SK-N-SH (cell line): Measurements from ENCODE around the gene ZNF90. TPM values are rescaled to one million over a fixed set of nuclear protein-coding genes. Genes with fewer than 3 reads are reported as not detected.

Source experiments
- CTCF ChIA-PET: fragments of 300-600, 350-600 bp; formaldehyde crosslinking; extraction: SDS; loops from one replicate; lab custom pipeline; 2021; lab: Yijun Ruan, JAX
- POLR2A ChIA-PET: fragments of 350-600 bp; sonication (Branson Sonifier 250); formaldehyde crosslinking; extraction: SDS; loops from one replicate; lab custom pipeline; 2020; ENCODE audit warnings: antibody characterized with exemption, inconsistent platforms; lab: Yijun Ruan, JAX
- DNase-seq: peaks from one replicate; pipeline ENCODE4 v3.0.0; 2012
- H2AFZ ChIP-seq: fragments of 200-600 bp; sonication (generic); 2 replicates; pipeline ENCODE4 v1.8.1; 2016; ENCODE audit warnings: antibody characterized with exemption, mild to moderate bottlenecking, low read depth
- H3F3A ChIP-seq: fragments of 200-600 bp; sonication (generic); replicated peaks from 2 replicates; pipeline ENCODE3; 2016; ENCODE audit warnings: antibody characterized with exemption, mild to moderate bottlenecking; ENCODE audit not compliant: insufficient read depth
- H3K27ac ChIP-seq, 2 experiments: fragments of 200-500 bp in 1 of 2; fragments of 200-600 bp in 1 of 2; sonication (Bioruptor generic) in 1 of 2; sonication (generic), shearing (Covaris generic) in 1 of 2; 2 replicates each; pipeline versions ENCODE4 v1.5.1 to v1.6.1; 2014 to 2016; ENCODE audit warnings: low read depth in 2 of 2, inconsistent platforms in 1 of 2, low read length in 1 of 2, mild to moderate bottlenecking in 1 of 2, mixed read lengths in 1 of 2
- H3K27me3 ChIP-seq: fragments of 200-600 bp; sonication (generic), shearing (Covaris generic); 2 replicates; pipeline ENCODE4 v1.6.1; 2016; ENCODE audit warnings: mixed run types; ENCODE audit not compliant: insufficient read depth
- H3K36me3 ChIP-seq, 2 experiments: fragments of 200-500 bp in 1 of 2; fragments of 200-600 bp in 1 of 2; sonication (Bioruptor generic) in 1 of 2; sonication (generic) in 1 of 2; replicated peaks in 1 of 2; 2 replicates each; pipeline versions ENCODE3 to v1.5.1; 2014 to 2016; ENCODE audit warnings: low read length in 1 of 2, mild to moderate bottlenecking in 1 of 2; ENCODE audit not compliant: insufficient read depth in 2 of 2, control insufficient read depth in 1 of 2
- H3K4me1 ChIP-seq, 2 experiments: fragments of 200-500 bp in 1 of 2; fragments of 200-600 bp in 1 of 2; sonication (Bioruptor generic) in 1 of 2; sonication (generic), shearing (Covaris generic) in 1 of 2; 2 replicates each; pipeline versions ENCODE4 v1.5.1 to v1.6.1; 2014 to 2016; ENCODE audit warnings: low read depth in 1 of 2, low read length in 1 of 2, mixed run types in 1 of 2; ENCODE audit not compliant: insufficient read depth in 2 of 2, control insufficient read depth in 1 of 2
- H3K4me2 ChIP-seq: fragments of 200-600 bp; sonication (generic), shearing (Covaris generic); 2 replicates; pipeline ENCODE4 v1.6.1; 2017; ENCODE audit warnings: mixed run types
- H3K4me3 ChIP-seq, 2 experiments: fragments of 200-500 bp in 1 of 2; fragments of 200-600 bp in 1 of 2; sonication (Bioruptor generic) in 1 of 2; sonication (generic), shearing (Covaris generic) in 1 of 2; 2 replicates each; pipeline versions ENCODE4 v1.5.1 to v1.8.1; 2014 to 2016; ENCODE audit warnings: low read depth in 2 of 2, inconsistent platforms in 1 of 2, low read length in 1 of 2, mild to moderate bottlenecking in 1 of 2, mixed read lengths in 1 of 2, moderate library complexity in 1 of 2
- H3K79me2 ChIP-seq: fragments of 200-600 bp; sonication (generic); 2 replicates; pipeline ENCODE4 v1.8.1; 2017; ENCODE audit warnings: mild to moderate bottlenecking; ENCODE audit not compliant: insufficient read depth
- H3K9ac ChIP-seq: fragments of 200-600 bp; sonication (generic); 2 replicates; pipeline ENCODE4 v1.6.1; 2017; ENCODE audit warnings: mixed run types
- H3K9me2 ChIP-seq: fragments of 200-600 bp; sonication (generic); 2 replicates; pipeline ENCODE4 v1.6.1; 2017; ENCODE audit warnings: mixed run types
- H3K9me3 ChIP-seq: fragments of 200-600 bp; sonication (generic); 2 replicates; pipeline ENCODE4 v1.6.1; 2017; ENCODE audit warnings: mixed run types, mild to moderate bottlenecking, moderate library complexity
- H4K20me1 ChIP-seq: fragments of 200-600 bp; sonication (generic); 2 replicates; pipeline ENCODE4 v1.6.1; 2017; ENCODE audit warnings: mild to moderate bottlenecking, mixed run types; ENCODE audit not compliant: insufficient read depth
- CHD2 ChIP-seq: fragments of 150-350 bp; IDR thresholded peaks from 2 replicates; pipeline ENCODE4 v1.6.1; 2018; ENCODE audit warnings: low read length; ENCODE audit not compliant: partially characterized antibody
- CTCF ChIP-seq: fragments of 200-600 bp; sonication (generic); IDR thresholded peaks from 2 replicates; pipeline ENCODE4 v1.6.1; 2017; ENCODE audit warnings: antibody characterized with exemption, mild to moderate bottlenecking, moderate library complexity
- MAX ChIP-seq: IDR thresholded peaks from 2 replicates; pipeline ENCODE4 v1.4.0; 2012; ENCODE audit warnings: low read depth
- NFIC ChIP-seq: IDR thresholded peaks from 2 replicates; pipeline ENCODE4 v1.4.0; 2012; ENCODE audit warnings: borderline replicate concordance
- REST ChIP-seq: IDR thresholded peaks from 2 replicates; pipeline ENCODE4 v1.6.1; 2012; ENCODE audit warnings: mild to moderate bottlenecking, low read depth, low read length, moderate library complexity
- SIN3A ChIP-seq: IDR thresholded peaks from 2 replicates; pipeline ENCODE4 v1.6.1; 2012; ENCODE audit warnings: low read depth, mild to moderate bottlenecking, low read length, moderate library complexity, borderline replicate concordance
- SMC3 ChIP-seq: IDR thresholded peaks from 2 replicates; pipeline ENCODE4 v1.6.1; 2012; ENCODE audit warnings: low read depth, low read length, improper control_type of control experiment
- USF1 ChIP-seq: IDR thresholded peaks from 2 replicates; pipeline ENCODE4 v1.4.0; 2012; ENCODE audit warnings: low read depth, borderline replicate concordance
- USF2 ChIP-seq: fragments of 150-350 bp; IDR thresholded peaks from 2 replicates; pipeline ENCODE4 v1.6.1; 2017; ENCODE audit warnings: antibody characterized with exemption, low read length, low read depth, borderline replicate concordance
- YY1 ChIP-seq: IDR thresholded peaks from 2 replicates; pipeline ENCODE4 v1.4.0; 2012; ENCODE audit warnings: low read depth, mild to moderate bottlenecking
- ZBTB33 ChIP-seq: IDR thresholded peaks from 2 replicates; pipeline ENCODE4 v1.4.0; 2012; ENCODE audit warnings: low read depth, borderline replicate concordance
- WGBS: methylation state at CpG from one replicate; pipeline ENCODE4 v1.1.6; 2017; ENCODE audit warnings: low lambda C conversion rate; 5-methylcytosine and 5-hydroxymethylcytosine counted together
- polyA plus RNA-seq, 3 experiments: library from polyadenylated mRNA; depleted of rRNA; stranded (reverse); fragments of >200 nt; gene quantifications; 2 replicates each; pipeline ENCODE4 v1.2.3, GENCODE V29; 2012

ZNF90 gene
- polyA plus RNA-seq, 1 of the 3 experiments (the other 2 are of a cell fraction) = 1.4 TPM

- Histone ChIP-seq H2AFZ (no peak overlapping the region), H3K4me3 (no peak overlapping the region), H3K4me1 (no peaks in the 10 kb centered on the region; a peak in 1 of 4 replicates), H3K79me2 (no peaks in the 10 kb centered on the region), H3K27ac (no peak overlapping the region), H4K20me1 (no peaks in the 10 kb centered on the region), H3K9me2 (no peaks in the 10 kb centered on the region), H3K27me3 (no peaks in the 10 kb centered on the region), H3K9me3 (no peaks in the 10 kb centered on the region), H3K4me2 (no peak overlapping the region), H3K9ac (no peak overlapping the region), H3F3A (no peaks in the 10 kb centered on the region), H3K36me3 (no peaks in the 10 kb centered on the region)
- WGBS = 43% methylated on average over 4 of the region's 4 CpGs
- TF ChIP-seq REST (no peak), SIN3A (no peak), MAX (no peak), NFIC (no peak), USF1 (no peak), USF2 (no peak), CHD2 (no peak), YY1 (no peak)
- ChIA-PET POLR2A (no interaction called here), CTCF (no interaction called here)
- DNase-seq = no peak
Measured at GRCh38 chr19:20153281-20153680, 75.5 kb downstream of the ZNF90 start.

- H3K27ac ChIP-seq = no peak overlapping the region
- CTCF ChIA-PET = no interaction called here
- no peaks in the 10 kb centered on the region for H3K36me3 ChIP-seq
- H3K79me2 ChIP-seq = no peaks in the 10 kb centered on the region
- no peak overlapping the region for H3K4me2 ChIP-seq
- H3K4me3 ChIP-seq = no peak overlapping the region
- H2AFZ ChIP-seq = no peak overlapping the region
- H3K27me3 ChIP-seq = no peaks in the 10 kb centered on the region
- no peaks in the 10 kb centered on the region; a peak in 1 of 4 replicates for H3K4me1 ChIP-seq
- no peaks in the 10 kb centered on the region for H4K20me1 ChIP-seq
- POLR2A ChIA-PET = no interaction called here
- H3K9me3 ChIP-seq = no peaks in the 10 kb centered on the region
- H3K9ac ChIP-seq = no peak overlapping the region
- 29% methylated on average over 4 of the region's 4 CpGs for WGBS
- H3F3A ChIP-seq = no peaks in the 10 kb centered on the region
- no peak for DNase-seq
- no peaks in the 10 kb centered on the region for H3K9me2 ChIP-seq
- TF ChIP-seq ZBTB33 (no peak), SMC3 (no peak), USF1 (no peak), REST (no peak), CTCF (no peak)
Measured at GRCh38 chr19:20154636-20155035, 76.8 kb downstream of the ZNF90 start.
